Heart left ventricle (tissue), 13 donors: ENCODE measurements around the gene FUCA1.

Experiments used
- POLR2A ChIP-seq, 2 donors: fragments of 450-650 bp; IDR thresholded peaks; one replicate each; pipeline ENCODE4 v1.6.1; 2017; ENCODE audit warnings: antibody characterized with exemption in 2 of 2, mild to moderate bottlenecking in 2 of 2, moderate library complexity in 2 of 2
- TF ChIP-seq, protein P1 (sequence below), 12 donors: fragments of 200-600 bp; sonication (generic) in 4 of 12; IDR thresholded peaks; one replicate each; pipeline versions ENCODE4 v1.5.0 to v1.8.0; 2018 to 2022; ENCODE audit warnings: antibody characterized with exemption in 12 of 12, mild to moderate bottlenecking in 5 of 12
- donor health status: ischemic (EF 13 %, LVEDD 7.1; RV severe dilation, severe dysfunction).
- donor health status: DM: no; HTN: yes; CAD: no.
- donor health status: DM: no; HTN: no; CAD: no.
- donor health status: ischemic (EF 25% LVEDD 6.9; RV normal size, moderate dysfunction).
- donor health status: ischemic (EF 25% LVEDD 5.7; RV mildly dilated, moderate dysfunction).
- donor health status: ischemic (EF 35%, LVEDD 5.7; RV mildly dilated, moderate dysfunction).
- donor health status: nonischemic (EF 11% LVEDD 7.7; RV severe dilation, severe dysfunction).
- donor health status: DM: yes; HTN: yes; CAD: no.
- donor health status: PGD.
- donor health status: ischemic (EF 29% LVEDD 5.4; RV normal size, mild dysfunction).
- donor health status: nonischemic (EF 23%, LVEDD 6.1; RV moderate dilation, normal function).

DNA sequence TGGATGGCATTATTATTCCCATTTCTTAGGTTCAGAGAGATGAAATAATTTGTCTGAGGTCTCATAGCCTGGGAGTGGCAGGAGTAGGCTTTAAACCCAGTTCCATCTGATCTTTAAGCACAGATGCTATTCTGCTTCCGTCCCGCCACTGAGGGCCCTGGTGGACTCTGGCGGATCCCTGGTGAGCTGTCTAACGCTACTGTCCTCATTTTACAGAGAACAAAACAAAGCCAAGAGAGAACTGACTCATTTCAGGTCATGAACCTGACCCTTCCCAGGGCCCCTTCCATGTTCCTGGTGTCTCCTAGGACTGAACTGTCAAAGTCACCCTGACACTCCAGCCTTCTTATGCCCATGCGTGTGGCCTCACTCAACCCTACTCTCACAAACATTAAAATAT lies 64.4 kb downstream of the FUCA1 start:
- no peak for TF ChIP-seq POLR2A (IDR thresholded peaks at IDR 0.05)
- TF ChIP-seq, protein P1, sequence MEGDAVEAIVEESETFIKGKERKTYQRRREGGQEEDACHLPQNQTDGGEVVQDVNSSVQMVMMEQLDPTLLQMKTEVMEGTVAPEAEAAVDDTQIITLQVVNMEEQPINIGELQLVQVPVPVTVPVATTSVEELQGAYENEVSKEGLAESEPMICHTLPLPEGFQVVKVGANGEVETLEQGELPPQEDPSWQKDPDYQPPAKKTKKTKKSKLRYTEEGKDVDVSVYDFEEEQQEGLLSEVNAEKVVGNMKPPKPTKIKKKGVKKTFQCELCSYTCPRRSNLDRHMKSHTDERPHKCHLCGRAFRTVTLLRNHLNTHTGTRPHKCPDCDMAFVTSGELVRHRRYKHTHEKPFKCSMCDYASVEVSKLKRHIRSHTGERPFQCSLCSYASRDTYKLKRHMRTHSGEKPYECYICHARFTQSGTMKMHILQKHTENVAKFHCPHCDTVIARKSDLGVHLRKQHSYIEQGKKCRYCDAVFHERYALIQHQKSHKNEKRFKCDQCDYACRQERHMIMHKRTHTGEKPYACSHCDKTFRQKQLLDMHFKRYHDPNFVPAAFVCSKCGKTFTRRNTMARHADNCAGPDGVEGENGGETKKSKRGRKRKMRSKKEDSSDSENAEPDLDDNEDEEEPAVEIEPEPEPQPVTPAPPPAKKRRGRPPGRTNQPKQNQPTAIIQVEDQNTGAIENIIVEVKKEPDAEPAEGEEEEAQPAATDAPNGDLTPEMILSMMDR (IDR thresholded peaks at IDR 0.05), result no peak
